GM23248 (cell line): ENCODE measurements around the gene RTN4RL2. TPM values are rescaled to one million over a fixed set of nuclear protein-coding genes. Genes with fewer than 3 reads are reported as not detected.

Experiments used
- DNase-seq: peaks from one replicate; pipeline ENCODE4 v3.0.0-alpha.2; 2015
- H2AFZ ChIP-seq: fragments of 200-600 bp; sonication (generic); 2 replicates; pipeline ENCODE4 v1.6.1; 2016; ENCODE audit warnings: antibody characterized with exemption
- H3F3A ChIP-seq: fragments of 200-600 bp; sonication (generic); 2 replicates; pipeline ENCODE4 v1.6.1; 2016; ENCODE audit warnings: mild to moderate bottlenecking, antibody characterized with exemption, mixed run types; ENCODE audit not compliant: insufficient read depth
- H3K27ac ChIP-seq: fragments of 200-600 bp; sonication (generic); 2 replicates; pipeline ENCODE4 v1.5.1; 2016; ENCODE audit warnings: mild to moderate bottlenecking
- H3K27me3 ChIP-seq: fragments of 200-600 bp; sonication (generic); replicated peaks from 2 replicates; pipeline ENCODE4 v1.6.1; 2016; ENCODE audit warnings: mild to moderate bottlenecking; ENCODE audit not compliant: insufficient read depth
- H3K36me3 ChIP-seq: fragments of 200-600 bp; sonication (generic); 2 replicates; pipeline ENCODE4 v1.6.1; 2016; ENCODE audit warnings: low read depth, mild to moderate bottlenecking
- H3K4me1 ChIP-seq: fragments of 200-600 bp; sonication (generic); 2 replicates; pipeline ENCODE4 v1.6.1; 2016; ENCODE audit warnings: mild to moderate bottlenecking; ENCODE audit not compliant: insufficient read depth
- H3K4me2 ChIP-seq: fragments of 200-600 bp; sonication (generic); one replicate; pipeline ENCODE4 v1.6.1; 2016; ENCODE audit warnings: mild to moderate bottlenecking; ENCODE audit not compliant: unreplicated experiment
- H3K4me3 ChIP-seq: fragments of 200-600 bp; sonication (generic); 2 replicates; pipeline ENCODE4 v1.5.1; 2016; ENCODE audit warnings: mild to moderate bottlenecking
- H3K79me2 ChIP-seq: fragments of 200-600 bp; sonication (generic); 2 replicates; pipeline ENCODE4 v1.6.1; 2016; ENCODE audit warnings: mild to moderate bottlenecking; ENCODE audit not compliant: insufficient read depth
- H3K9ac ChIP-seq: fragments of 200-600 bp; sonication (generic); 2 replicates; pipeline ENCODE4 v1.6.1; 2016; ENCODE audit warnings: mild to moderate bottlenecking
- H3K9me2 ChIP-seq: fragments of 200-600 bp; sonication (generic); 2 replicates; pipeline ENCODE4 v1.6.1; 2016; ENCODE audit warnings: mixed run types, mild to moderate bottlenecking, moderate library complexity; ENCODE audit not compliant: insufficient read depth
- H3K9me3 ChIP-seq: fragments of 200-600 bp; sonication (generic); one replicate; pipeline ENCODE4 v1.6.1; 2017; ENCODE audit warnings: low read depth
- H4K20me1 ChIP-seq: fragments of 200-600 bp; sonication (generic); 2 replicates; pipeline ENCODE4 v1.6.0; 2016; ENCODE audit not compliant: insufficient read depth
- EZH2 ChIP-seq: fragments of 200-600 bp; sonication (generic); IDR thresholded peaks from 2 replicates; pipeline ENCODE4 v1.6.1; 2018; ENCODE audit warnings: antibody characterized with exemption, mild to moderate bottlenecking; ENCODE audit not compliant: insufficient read depth, poor library complexity, severe bottlenecking
- EZH2phosphoT487 ChIP-seq: fragments of 200-600 bp; sonication (generic); IDR thresholded peaks from 2 replicates; pipeline ENCODE4 v1.6.1; 2018; ENCODE audit warnings: antibody characterized with exemption, moderate library complexity, mild to moderate bottlenecking, low read depth; ENCODE audit not compliant: insufficient read depth
- WGBS, 2 experiments: methylation state at CpG; one replicate each; pipeline ENCODE4 v1.1.6; 2015 to 2017; ENCODE audit warnings: low lambda C conversion rate in 2 of 2, low coverage in 1 of 2; ENCODE audit errors: missing lambda C conversion rate in 2 of 2; 5-methylcytosine and 5-hydroxymethylcytosine counted together
- in situ Hi-C: fragments of 300-500 bp; cut with MboI; formaldehyde crosslinking; loops from 2 replicates; pipeline ENCODE4 v1.15.0; 2020
- polyA plus RNA-seq: library from polyadenylated mRNA; unstranded; fragments of >200 nt; fragmentation: Nextera tagmentation; extraction: Ambion mirVana; gene quantifications from 2 replicates; pipeline ENCODE4 v1.2.1, GENCODE V29; 2016
- total RNA-seq: library from RNA; depleted of rRNA; stranded (reverse); fragments of >200 nt; shearing (Covaris generic); gene quantifications from 2 replicates; pipeline ENCODE4 v1.2.3, GENCODE V29; 2014

Gene RTN4RL2
- total and polyA plus RNA-seq, 2 experiments from 2014 or later, result 0.32 to 1.1 TPM

DNA sequence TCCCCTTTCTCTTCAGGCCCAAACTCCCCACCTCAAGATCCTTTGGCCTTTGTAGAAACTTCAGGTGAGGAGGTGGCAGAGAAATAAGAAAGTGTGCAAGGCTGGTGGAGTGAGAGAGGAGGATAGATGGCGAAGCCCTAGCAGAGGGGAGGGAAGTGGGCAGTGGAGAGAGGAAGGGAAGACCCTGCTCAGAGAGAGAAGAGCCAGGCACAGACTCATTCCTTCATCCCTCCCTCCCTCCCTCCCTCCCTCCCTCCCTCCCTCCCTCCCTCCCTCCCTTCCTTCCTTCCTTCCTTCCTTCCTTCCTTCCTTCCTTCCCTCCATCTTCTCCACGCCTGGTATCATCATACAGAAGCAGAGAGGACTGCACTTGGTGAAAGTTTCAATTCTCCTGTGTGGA lies 21.0 kb downstream of the RTN4RL2 start:
- no peak overlapping the region for H3K27ac ChIP-seq
- 0 out of 2 replicates have a peak, but pooled peaks cover 3% of the 10 kb centered on the region for H3K27me3 ChIP-seq
- 54 to 67% methylated on average over 2 of the region's 2 CpGs for WGBS, 2 experiments
- no peak overlapping the region for H3K9ac ChIP-seq
- TF ChIP-seq EZH2phosphoT487, result no peak
- no peak for TF ChIP-seq EZH2
- DNase-seq, result no peak
- no peaks in the 10 kb centered on the region for H3K9me2 ChIP-seq
- H2AFZ ChIP-seq, result no peak overlapping the region
- H3K36me3 ChIP-seq, result no peaks in the 10 kb centered on the region
- in situ Hi-C loops, result no loop called here
- no peak overlapping the region for H3K4me2 ChIP-seq
- H4K20me1 ChIP-seq, result no peaks in the 10 kb centered on the region
- H3K9me3 ChIP-seq, result no peaks in the 10 kb centered on the region
- no peak overlapping the region for H3K4me3 ChIP-seq
- H3F3A ChIP-seq, result peaks cover 14% of the 10 kb centered on the region
- no peaks in the 10 kb centered on the region for H3K79me2 ChIP-seq
- peaks cover 17% of the 10 kb centered on the region for H3K4me1 ChIP-seq

DNA sequence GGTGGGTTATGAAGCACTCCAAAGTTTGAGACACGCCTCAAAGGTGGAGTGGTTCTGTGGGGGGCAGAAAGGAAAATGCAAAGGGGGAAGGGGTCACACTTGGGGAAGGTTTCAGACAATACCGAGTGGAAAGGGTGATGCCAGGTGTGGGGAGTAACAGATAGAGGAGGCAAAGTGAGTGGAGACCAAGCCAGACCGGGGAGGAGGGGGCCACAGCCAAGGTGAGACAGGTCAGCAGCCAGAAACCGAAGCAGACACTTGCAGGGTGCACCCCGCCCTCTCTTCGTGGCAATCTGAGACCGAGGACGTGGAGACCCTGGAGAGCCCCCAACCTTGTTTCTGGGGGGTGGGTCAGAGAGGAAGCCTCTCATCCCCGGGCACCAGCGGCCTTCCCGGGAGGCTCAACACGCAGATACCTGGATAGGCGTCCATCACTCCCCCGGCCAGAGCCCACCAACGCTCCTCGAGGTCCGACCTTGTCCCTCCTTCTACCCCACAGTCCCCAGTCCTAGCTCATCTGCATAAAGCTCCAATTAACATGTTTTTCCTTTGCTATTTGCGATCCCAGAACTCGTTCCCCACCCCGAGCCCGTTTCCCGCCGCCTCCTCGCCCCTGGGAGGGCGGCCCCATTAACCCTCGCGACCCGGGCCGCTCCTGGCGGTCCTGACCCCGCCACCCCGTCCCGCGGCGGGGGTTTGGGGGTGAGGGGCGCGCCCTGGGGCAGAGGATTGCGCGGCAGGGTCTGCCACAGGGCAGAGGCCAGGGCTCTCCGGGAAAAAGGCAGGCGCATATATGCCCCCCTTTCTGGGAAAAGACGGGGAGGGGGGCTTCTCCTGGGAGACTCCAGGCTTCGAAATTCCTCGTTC lies 21.8 kb downstream of the RTN4RL2 start:
- H3K4me1 ChIP-seq, result peaks cover 17% of the 10 kb centered on the region
- peak overlapping the region; percentile 98 for H3K4me2 ChIP-seq
- H3K9me2 ChIP-seq, result no peaks in the 10 kb centered on the region
- H3K27me3 ChIP-seq, result 0 out of 2 replicates have a peak, but pooled peaks cover 3% of the 10 kb centered on the region
- peak overlapping the region; percentile 78 for H3K4me3 ChIP-seq
- H4K20me1 ChIP-seq, result no peaks in the 10 kb centered on the region
- H3K9ac ChIP-seq, result peak overlapping the region; percentile 67; the same call in 1 of the 2 replicates
- in situ Hi-C loops, result no loop called here
- 21 to 36% methylated on average over 24 to 44 of the region's 44 CpGs for WGBS, 2 experiments
- DNase-seq, result no peak
- no peak overlapping the region for H3K27ac ChIP-seq
- no peaks in the 10 kb centered on the region for H3K36me3 ChIP-seq
- no peaks in the 10 kb centered on the region for H3K79me2 ChIP-seq
- TF ChIP-seq EZH2phosphoT487 (no peak), EZH2 (no peak)
- peak overlapping the region; percentile 88 for H2AFZ ChIP-seq
- no peaks in the 10 kb centered on the region for H3K9me3 ChIP-seq
- peaks cover 15% of the 10 kb centered on the region for H3F3A ChIP-seq

DNA sequence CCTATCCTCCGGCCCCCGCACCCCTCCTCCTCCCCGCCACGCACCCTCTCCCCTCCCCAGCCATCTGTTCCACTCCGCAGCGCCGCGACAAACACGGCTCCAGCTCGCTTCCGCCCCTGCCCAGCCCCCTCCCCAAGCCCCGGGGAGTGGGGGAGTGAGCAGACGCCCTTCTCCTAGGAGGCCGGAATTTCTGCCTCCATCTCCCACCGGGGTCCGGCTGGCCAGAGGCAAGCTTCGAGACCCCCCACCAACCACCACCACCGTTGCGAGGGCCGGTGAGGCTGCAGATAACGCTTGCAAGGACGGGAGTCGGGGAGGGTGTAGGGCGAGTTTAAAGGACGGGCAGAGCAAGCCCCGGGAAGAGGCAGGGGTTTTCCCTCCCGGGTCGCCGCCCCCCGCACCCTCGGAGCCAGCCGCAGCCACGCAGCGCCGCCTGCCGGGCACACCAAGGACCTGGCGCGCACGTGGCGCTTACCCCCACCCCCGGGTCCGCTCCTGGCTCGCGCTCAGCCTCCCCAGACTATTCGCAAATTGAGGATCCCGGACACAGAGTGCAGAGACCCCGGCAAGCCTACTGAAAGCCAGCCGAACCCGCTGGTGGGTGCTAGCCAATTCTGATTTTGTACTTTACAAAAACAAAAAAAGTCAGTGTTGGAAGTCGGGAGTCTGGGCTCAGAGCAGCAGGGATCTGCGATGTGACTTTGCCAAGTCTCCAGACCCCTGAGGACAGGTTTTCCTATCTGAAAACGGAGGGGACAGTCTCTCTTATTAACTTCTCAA lies 22.6 kb downstream of the RTN4RL2 start:
- peak overlapping the region; percentile 88 for H2AFZ ChIP-seq
- no peaks in the 10 kb centered on the region for H3K9me3 ChIP-seq
- TF ChIP-seq EZH2 (no peak), EZH2phosphoT487 (no peak)
- H3K79me2 ChIP-seq, result no peaks in the 10 kb centered on the region
- in situ Hi-C loops, result no loop called here
- H3K36me3 ChIP-seq, result no peaks in the 10 kb centered on the region
- peak overlapping the region; percentile 67 for H3K9ac ChIP-seq
- DNase-seq, result peak; percentile 74
- H3K4me3 ChIP-seq, result peak overlapping the region; percentile 78
- no peaks in the 10 kb centered on the region for H4K20me1 ChIP-seq
- H3K4me2 ChIP-seq, result peak overlapping the region; percentile 98
- peaks cover 17% of the 10 kb centered on the region for H3K4me1 ChIP-seq
- no peak overlapping the region for H3K27ac ChIP-seq
- 0 out of 2 replicates have a peak, but pooled peaks cover 3% of the 10 kb centered on the region for H3K27me3 ChIP-seq
- peaks cover 15% of the 10 kb centered on the region for H3F3A ChIP-seq
- 3 to 4% methylated on average over 30 to 52 of the region's 52 CpGs for WGBS, 2 experiments
- H3K9me2 ChIP-seq, result no peaks in the 10 kb centered on the region

DNA sequence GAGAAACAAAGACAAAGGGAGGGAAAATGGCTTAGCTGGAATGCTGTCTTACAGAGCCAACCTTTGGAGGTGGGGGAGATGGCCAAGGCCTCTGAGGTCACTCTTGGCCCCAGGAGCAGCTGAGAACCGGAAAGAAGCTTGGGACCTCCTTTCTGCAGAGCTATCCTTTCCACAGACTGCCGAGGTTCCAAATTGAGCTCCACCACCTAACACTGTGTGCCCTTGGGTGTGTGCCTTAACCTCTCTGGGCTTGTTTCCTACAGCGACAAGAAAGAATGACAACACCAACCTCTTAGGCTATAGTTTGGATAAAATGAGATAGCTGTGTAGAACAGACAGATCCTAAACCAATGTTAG lies 23.2 kb downstream of the RTN4RL2 start:
- Histone ChIP-seq H3K9ac (peak overlapping the region; percentile 67), H3F3A (peaks cover 15% of the 10 kb centered on the region), H3K4me2 (peak overlapping the region; percentile 98), H3K27ac (no peak overlapping the region), H3K4me3 (peak overlapping the region; percentile 78), H3K36me3 (no peaks in the 10 kb centered on the region), H2AFZ (peak overlapping the region; percentile 88), H4K20me1 (no peaks in the 10 kb centered on the region), H3K79me2 (no peaks in the 10 kb centered on the region), H3K9me3 (no peaks in the 10 kb centered on the region), H3K9me2 (no peaks in the 10 kb centered on the region), H3K4me1 (peaks cover 17% of the 10 kb centered on the region), H3K27me3 (0 out of 2 replicates have a peak, but pooled peaks cover 3% of the 10 kb centered on the region)
- WGBS, 2 experiments, result 41 to 53% methylated on average over 3 of the region's 3 CpGs
- in situ Hi-C loops, result no loop called here
- DNase-seq, result no peak
- TF ChIP-seq EZH2phosphoT487 (no peak), EZH2 (no peak)
